Right cardiac atrium (tissue), 5 donors: Measurements from ENCODE around the gene TIMP1. TPM values are rescaled to one million over a fixed set of nuclear protein-coding genes. Genes with fewer than 3 reads are reported as not detected.

Experiments
- microRNA-seq, 2 donors: library from miRNA; unstranded; fragments of <30 nt; microRNA quantifications; one replicate each; pipeline ENCODE4 v1.2.0, GENCODE V29; 2020 to 2021
- polyA plus RNA-seq: library from polyadenylated mRNA; stranded (reverse); fragments of 200-250 nt; gene quantifications from one replicate; pipeline ENCODE4 v1.2.3, GENCODE V29; 2013
- total RNA-seq, 4 donors: library from RNA; stranded (reverse); fragmentation: NEBNext Ultra II Directional; extraction: Animal tissue kit (Norgen Biotek cat#: 25700); gene quantifications; one replicate each; pipeline ENCODE4 v1.2.1, GENCODE V29; 2021
- donor health status: healthy with polysubstance abuse.
- donor health status: DM: no; HTN: yes; CAD: no.
- donor health status: DM: no; HTN: no; CAD: no.
- donor health status: DM: no; HTN: yes; CAD: no; lungs with severe emphysema.
- donor health status: DM: yes; HTN: yes; CAD: no.

The TIMP1 gene
- total and polyA plus RNA-seq, 5 donors: 254 to 515 (median 333) TPM

Small RNA genes lying within 50 kb of the gene (microRNA-seq; reads per million reads assigned to microRNA genes)
- gene MIR4769: 0 reads per million in 2 donors

Other genes with a start within 250 kb of the TIMP1 start
- gene ZNF157, start 211.9 kb upstream of the TIMP1 start, total RNA-seq: under 1 TPM in 2 of 4 donors, not detected in 2; 0.09 to 0.29 TPM
- gene ZNF157, start 211.9 kb upstream of the TIMP1 start, polyA plus RNA-seq: 0.09 TPM
- 10 to 100 TPM; 13.6 to 15.0 (median 14.4) TPM for gene ZNF41, start 99.2 kb upstream of the TIMP1 start, total RNA-seq
- gene ZNF41, start 99.2 kb upstream of the TIMP1 start, polyA plus RNA-seq: 4.6 TPM
- gene ARAF, start 21.2 kb upstream of the TIMP1 start, total RNA-seq: 10 to 100 TPM; 65.9 to 73.2 (median 69.2) TPM
- 33.2 TPM for gene ARAF, start 21.2 kb upstream of the TIMP1 start, polyA plus RNA-seq
- 10 to 100 TPM in 2 of 4 donors, 1 to 10 TPM in 2; 8.6 to 17.5 (median 13.0) TPM for gene SYN1, start 37.4 kb downstream of the TIMP1 start, total RNA-seq
- 21.9 TPM for gene SYN1, start 37.4 kb downstream of the TIMP1 start, polyA plus RNA-seq
- 1 to 10 TPM; 6.1 to 7.7 (median 7.4) TPM for gene CFP, start 47.5 kb downstream of the TIMP1 start, total RNA-seq
- 4.7 TPM for gene CFP, start 47.5 kb downstream of the TIMP1 start, polyA plus RNA-seq
- gene ELK1, start 68.1 kb downstream of the TIMP1 start, total RNA-seq: 10 to 100 TPM; 24.1 to 32.3 (median 25.6) TPM
- gene ELK1, start 68.1 kb downstream of the TIMP1 start, polyA plus RNA-seq: 16.7 TPM
- gene UXT, start 76.7 kb downstream of the TIMP1 start, total RNA-seq: 100 to 1,000 TPM in 3 of 4 donors, 10 to 100 TPM in 1; 97.8 to 115 (median 103) TPM
- gene UXT, start 76.7 kb downstream of the TIMP1 start, polyA plus RNA-seq: 155 TPM